ENCODE measurements around the gene MMS22L. TPM values are rescaled to one million over a fixed set of nuclear protein-coding genes. Genes with fewer than 3 reads are reported as not detected.

MMS22L gene
- total and polyA plus RNA-seq, 2 of the 13 experiments (the other 11 are each of a cell fraction or from before 2014, with no cell fraction given) = 6.2 to 32.9 TPM

- TF ChIP-seq UBTF (CRISPR knock-in tag; IDR thresholded peaks at IDR 0.05) (peak; percentile 54; the same call in 1 of the 2 replicates), ZNF18 (CRISPR knock-in tag; IDR thresholded peaks at IDR 0.05; ENCODE audit: insufficient replicate concordance) (peak; percentile 62), PHF5A (CRISPR knock-in tag; IDR thresholded peaks at IDR 0.05; ENCODE audit: low read depth, unreplicated experiment) (no peak), TBP (CRISPR knock-in tag; IDR thresholded peaks at IDR 0.05) (no peak), ZNF367 (CRISPR knock-in tag; IDR thresholded peaks at IDR 0.05; ENCODE audit: borderline replicate concordance) (no peak), ZNF775 (CRISPR knock-in tag; IDR thresholded peaks at IDR 0.05; ENCODE audit: borderline replicate concordance) (peak; percentile 62; the same call in 1 of the 2 replicates), ZC3H13 (CRISPR knock-in tag; IDR thresholded peaks at IDR 0.05) (no peak), ZNF770 (CRISPR knock-in tag; IDR thresholded peaks at IDR 0.05) (no peak), ZNF430 (CRISPR knock-in tag; IDR thresholded peaks at IDR 0.05) (peak; percentile 85), SMAD3 (CRISPR knock-in tag; IDR thresholded peaks at IDR 0.05) (peak; percentile 51; the same call in 1 of the 2 replicates), MAFK (conservative IDR thresholded peaks at IDR 0.05 in 1 of 2, IDR thresholded peaks at IDR 0.05 in 1 of 2; ENCODE audit: low read length in 2 of 2) (no peak), ZMYM3 (CRISPR knock-in tag; IDR thresholded peaks at IDR 0.05) (no peak), PLSCR1 (CRISPR knock-in tag; IDR thresholded peaks at IDR 0.05; ENCODE audit: borderline replicate concordance) (no peak), PPARG (CRISPR knock-in tag; conservative IDR thresholded peaks at IDR 0.05) (peak; percentile 17; the same call in 1 of the 2 replicates), FOXC1 (CRISPR knock-in tag; IDR thresholded peaks at IDR 0.05; ENCODE audit: borderline replicate concordance) (peak; percentile 55; the same call in 1 of the 2 replicates), MYPOP (CRISPR knock-in tag; IDR thresholded peaks at IDR 0.05) (peak; percentile 74), ZNF317 (CRISPR knock-in tag; IDR thresholded peaks at IDR 0.05) (peak; percentile 63), RAD51 (IDR thresholded peaks at IDR 0.05; ENCODE audit: borderline replicate concordance) (no peak), HNF4A (CRISPR knock-in tag; IDR thresholded peaks at IDR 0.05) (no peak), CCDC6 (CRISPR knock-in tag; IDR thresholded peaks at IDR 0.05) (no peak), ATF7 (IDR thresholded peaks at IDR 0.05) (no peak), ATF7 (CRISPR knock-in tag; IDR thresholded peaks at IDR 0.05) (no peak)
These were observed at the start of gene MMS22L (continued) for GRCh38 chr6:97282726-97283617.

Data from HepG2 (cell line).